ENCODE data around the gene FAAP100.

Gene FAAP100

GRCh38 chr17:81549031-81549557 is 3.1 kb downstream of the FAAP100 start:
- FAIRE-seq, result no peak
- no peak for TF ChIP-seq POLR2AphosphoS5 (IDR thresholded peaks at IDR 0.05; ENCODE audit: low read depth, low read length)
- no peak for TF ChIP-seq SPI1 (IDR thresholded peaks at IDR 0.05; ENCODE audit: low read depth, low read length)
- no peak for DNase-seq (ENCODE audit: insufficient read length, low spot score)

- FAIRE-seq, result no peak
- DNase-seq (ENCODE audit: insufficient read length, low spot score), result no peak
- TF ChIP-seq POU2F2 (IDR thresholded peaks at IDR 0.05; ENCODE audit: low read depth, low read length), result no peak
- no peak for TF ChIP-seq POLR2A (IDR thresholded peaks at IDR 0.05; ENCODE audit: low read depth, low read length)
- TF ChIP-seq TAF1 (IDR thresholded peaks at IDR 0.05; ENCODE audit: low read depth, low read length), result no peak
- no peak for TF ChIP-seq PAX5 (IDR thresholded peaks at IDR 0.05; ENCODE audit: insufficient read depth, low read length, severe bottlenecking)
- no peak for TF ChIP-seq SPI1 (IDR thresholded peaks at IDR 0.05; ENCODE audit: low read depth, low read length)
- TF ChIP-seq POLR2AphosphoS5 (IDR thresholded peaks at IDR 0.05; ENCODE audit: low read depth, low read length), result no peak
Observed at GRCh38 chr17:81547614-81547982, 4.6 kb downstream of the FAAP100 start.

GRCh38 chr17:81546906-81547613 is 5.1 kb downstream of the FAAP100 start:
- TF ChIP-seq POLR2A (IDR thresholded peaks at IDR 0.05; ENCODE audit: low read depth, low read length) (no peak), TAF1 (IDR thresholded peaks at IDR 0.05; ENCODE audit: low read depth, low read length) (no peak), POLR2AphosphoS5 (IDR thresholded peaks at IDR 0.05; ENCODE audit: low read depth, low read length) (no peak), PAX5 (IDR thresholded peaks at IDR 0.05; ENCODE audit: insufficient read depth, low read length, severe bottlenecking) (no peak), SPI1 (IDR thresholded peaks at IDR 0.05; ENCODE audit: low read depth, low read length) (no peak), POU2F2 (IDR thresholded peaks at IDR 0.05; ENCODE audit: low read depth, low read length) (no peak)
- DNase-seq (ENCODE audit: insufficient read length, low spot score), result no peak
- no peak for FAIRE-seq

- TF ChIP-seq POLR2AphosphoS5 (IDR thresholded peaks at IDR 0.05; ENCODE audit: low read depth, low read length), result no peak
- TF ChIP-seq PAX5 (IDR thresholded peaks at IDR 0.05; ENCODE audit: insufficient read depth, low read length, severe bottlenecking), result no peak
- no peak for TF ChIP-seq POU2F2 (IDR thresholded peaks at IDR 0.05; ENCODE audit: low read depth, low read length)
- TF ChIP-seq POLR2A (IDR thresholded peaks at IDR 0.05; ENCODE audit: low read depth, low read length), result no peak
- no peak for DNase-seq (ENCODE audit: insufficient read length, low spot score)
- FAIRE-seq, result no peak
Observed at GRCh38 chr17:81545160-81545949, 6.8 kb downstream of the FAAP100 start.

GRCh38 chr17:81544281-81544974 is 7.7 kb downstream of the FAAP100 start:
- TF ChIP-seq TAF1 (IDR thresholded peaks at IDR 0.05; ENCODE audit: low read depth, low read length) (no peak), POU2F2 (IDR thresholded peaks at IDR 0.05; ENCODE audit: low read depth, low read length) (no peak), PAX5 (IDR thresholded peaks at IDR 0.05; ENCODE audit: insufficient read depth, low read length, severe bottlenecking) (no peak), POLR2AphosphoS5 (IDR thresholded peaks at IDR 0.05; ENCODE audit: low read depth, low read length) (no peak), SPI1 (IDR thresholded peaks at IDR 0.05; ENCODE audit: low read depth, low read length) (no peak), POLR2A (IDR thresholded peaks at IDR 0.05; ENCODE audit: low read depth, low read length) (no peak)
- FAIRE-seq (no peak), DNase-seq (ENCODE audit: insufficient read length, low spot score) (no peak)

GRCh38 chr17:81543756-81544155 is 8.4 kb downstream of the FAAP100 start:
- FAIRE-seq (no peak), DNase-seq (ENCODE audit: insufficient read length, low spot score) (no peak)
- no peak for TF ChIP-seq POU2F2 (IDR thresholded peaks at IDR 0.05; ENCODE audit: low read depth, low read length)
- no peak for TF ChIP-seq POLR2AphosphoS5 (IDR thresholded peaks at IDR 0.05; ENCODE audit: low read depth, low read length)

GRCh38 chr17:81543339-81543675 is 8.8 kb downstream of the FAAP100 start:
- TF ChIP-seq POLR2A (IDR thresholded peaks at IDR 0.05; ENCODE audit: low read depth, low read length) (no peak), SPI1 (IDR thresholded peaks at IDR 0.05; ENCODE audit: low read depth, low read length) (no peak), POLR2AphosphoS5 (IDR thresholded peaks at IDR 0.05; ENCODE audit: low read depth, low read length) (no peak), TAF1 (IDR thresholded peaks at IDR 0.05; ENCODE audit: low read depth, low read length) (no peak), POU2F2 (IDR thresholded peaks at IDR 0.05; ENCODE audit: low read depth, low read length) (no peak), PAX5 (IDR thresholded peaks at IDR 0.05; ENCODE audit: insufficient read depth, low read length, severe bottlenecking) (no peak)
- no peak for FAIRE-seq

GRCh38 chr17:81542431-81543338 is 9.5 kb downstream of the FAAP100 start:
- FAIRE-seq, result no peak
- no peak for DNase-seq (ENCODE audit: insufficient read length, low spot score)
- TF ChIP-seq POU2F2 (IDR thresholded peaks at IDR 0.05; ENCODE audit: low read depth, low read length), result no peak

More at GRCh38 chr17:81543339-81543675, 8.8 kb downstream of the FAAP100 start:
- DNase-seq (ENCODE audit: insufficient read length, low spot score), result no peak

GRCh38 chr17:81541123-81541522 is 11.0 kb downstream of the FAAP100 start:
- TF ChIP-seq SPI1 (IDR thresholded peaks at IDR 0.05; ENCODE audit: low read depth, low read length) (no peak), POLR2AphosphoS5 (IDR thresholded peaks at IDR 0.05; ENCODE audit: low read depth, low read length) (no peak), POU2F2 (IDR thresholded peaks at IDR 0.05; ENCODE audit: low read depth, low read length) (no peak)
- no peak for DNase-seq (ENCODE audit: insufficient read length, low spot score)
- no peak for FAIRE-seq
